Measurements from ENCODE around the gene SMIM44.

The SMIM44 gene

GRCh38 chr19:3497757-3498520 is 14.7 kb upstream of the SMIM44 start:
- ATAC-seq (no peak), DNase-seq (ENCODE audit: low spot score in 2 of 2) (no peak)
- peaks cover 55% of the 10 kb centered on the region for H3K36me3 Mint-ChIP-seq
- H3K27ac Mint-ChIP-seq, result no peak overlapping the region
- H3K9me3 Mint-ChIP-seq, result peaks cover 3% of the 10 kb centered on the region
- no peak overlapping the region for H3K4me3 Mint-ChIP-seq
- H3K4me1 Mint-ChIP-seq, result peaks cover 34% of the 10 kb centered on the region

GRCh38 chr19:3496392-3497273 is 13.4 kb upstream of the SMIM44 start:
- H3K4me1 Mint-ChIP-seq, result peaks cover 34% of the 10 kb centered on the region
- no peak overlapping the region for H3K4me3 Mint-ChIP-seq
- no peak for ATAC-seq
- H3K36me3 Mint-ChIP-seq, result peaks cover 60% of the 10 kb centered on the region
- H3K9me3 Mint-ChIP-seq, result peaks cover 3% of the 10 kb centered on the region
- no peak for DNase-seq (ENCODE audit: low spot score in 2 of 2)
- no peak overlapping the region for H3K27ac Mint-ChIP-seq

GRCh38 chr19:3494559-3494958 is 11.3 kb upstream of the SMIM44 start:
- no peak overlapping the region for H3K27ac Mint-ChIP-seq
- peaks cover 18% of the 10 kb centered on the region for H3K4me1 Mint-ChIP-seq
- no peaks in the 10 kb centered on the region for H3K9me3 Mint-ChIP-seq

GRCh38 chr19:3494051-3494450 is 10.8 kb upstream of the SMIM44 start:
- ATAC-seq, result peak; percentile 70
- H3K4me1 Mint-ChIP-seq, result peaks cover 14% of the 10 kb centered on the region
- H3K27ac Mint-ChIP-seq, result no peak overlapping the region
- H3K9me3 Mint-ChIP-seq, result no peaks in the 10 kb centered on the region
- peaks cover 51% of the 10 kb centered on the region for H3K36me3 Mint-ChIP-seq
- H3K4me3 Mint-ChIP-seq, result no peak overlapping the region
- no peak for DNase-seq (ENCODE audit: low spot score in 2 of 2)

More at GRCh38 chr19:3494559-3494958, 11.3 kb upstream of the SMIM44 start:
- Mint-ChIP-seq H3K36me3 (peaks cover 48% of the 10 kb centered on the region), H3K4me3 (no peak overlapping the region)
- DNase-seq (ENCODE audit: low spot score in 2 of 2) (no peak), ATAC-seq (no peak)

- Mint-ChIP-seq H3K4me1 (peaks cover 12% of the 10 kb centered on the region), H3K27ac (no peak overlapping the region), H3K4me3 (no peak overlapping the region), H3K36me3 (peaks cover 55% of the 10 kb centered on the region), H3K9me3 (no peaks in the 10 kb centered on the region)
- ATAC-seq (no peak), DNase-seq (ENCODE audit: low spot score in 2 of 2) (no peak)
Observed at GRCh38 chr19:3493651-3494050, 10.4 kb upstream of the SMIM44 start.

GRCh38 chr19:3492919-3493318 is 9.7 kb upstream of the SMIM44 start:
- ATAC-seq (no peak), DNase-seq (ENCODE audit: low spot score in 2 of 2) (no peak)
- Mint-ChIP-seq H3K4me1 (peaks cover 8% of the 10 kb centered on the region), H3K36me3 (peaks cover 56% of the 10 kb centered on the region), H3K27ac (peak overlapping the region; percentile 33), H3K9me3 (no peaks in the 10 kb centered on the region), H3K4me3 (no peak overlapping the region)

GRCh38 chr19:3492131-3492839 is 9.0 kb upstream of the SMIM44 start:
- peaks cover 54% of the 10 kb centered on the region for H3K36me3 Mint-ChIP-seq
- no peak for ATAC-seq
- no peaks in the 10 kb centered on the region for H3K9me3 Mint-ChIP-seq
- peaks cover 5% of the 10 kb centered on the region for H3K4me1 Mint-ChIP-seq
- H3K4me3 Mint-ChIP-seq, result no peak overlapping the region
- H3K27ac Mint-ChIP-seq, result peak overlapping the region; percentile 33
- DNase-seq (ENCODE audit: low spot score in 2 of 2), result no peak

GRCh38 chr19:3491396-3492119 is 8.3 kb upstream of the SMIM44 start:
- peaks cover 47% of the 10 kb centered on the region for H3K36me3 Mint-ChIP-seq

GRCh38 chr19:3482507-3483225 is 575 bp downstream of the SMIM44 start:
- Mint-ChIP-seq H3K27ac (no peak overlapping the region), H3K9me3 (no peaks in the 10 kb centered on the region), H3K36me3 (peaks cover 6% of the 10 kb centered on the region), H3K4me1 (peaks cover 27% of the 10 kb centered on the region), H3K4me3 (no peak overlapping the region)
- DNase-seq (ENCODE audit: low spot score in 2 of 2) (no peak), ATAC-seq (no peak)

More at GRCh38 chr19:3491396-3492119, 8.3 kb upstream of the SMIM44 start:
- Mint-ChIP-seq H3K4me1 (no peaks in the 10 kb centered on the region), H3K9me3 (no peaks in the 10 kb centered on the region), H3K27ac (no peak overlapping the region), H3K4me3 (no peak overlapping the region)
- ATAC-seq (no peak), DNase-seq (ENCODE audit: low spot score in 2 of 2) (no peak)

GRCh38 chr19:3481241-3482090 is 1.8 kb downstream of the SMIM44 start:
- no peak for DNase-seq (ENCODE audit: low spot score in 2 of 2)
- Mint-ChIP-seq H3K4me1 (peaks cover 27% of the 10 kb centered on the region), H3K4me3 (no peak overlapping the region), H3K36me3 (peaks cover 6% of the 10 kb centered on the region), H3K27ac (no peak overlapping the region), H3K9me3 (no peaks in the 10 kb centered on the region)
- no peak for ATAC-seq

- H3K4me1 Mint-ChIP-seq, result peaks cover 27% of the 10 kb centered on the region
- H3K36me3 Mint-ChIP-seq, result peaks cover 6% of the 10 kb centered on the region
- peak within 1 kb of the TSS; percentile 67 for H3K4me3 Mint-ChIP-seq
- no peak within 1 kb of the TSS for H3K27ac Mint-ChIP-seq
- no peak for DNase-seq (ENCODE audit: low spot score in 2 of 2)
- no peaks in the 10 kb centered on the region for H3K9me3 Mint-ChIP-seq
- ATAC-seq, result no peak
Observed at GRCh38 chr19:3480383-3481091, 2.7 kb downstream of the SMIM44 start, which contains the start of gene SMIM24. SMIM24 (minus strand) TSS chr19:3480525; CDS start chr19:3480463, 62 bp downstream.

GRCh38 chr19:3479834-3480215 is 3.4 kb downstream of the SMIM44 start:
- Mint-ChIP-seq H3K9me3 (no peaks in the 10 kb centered on the region), H3K4me1 (peaks cover 22% of the 10 kb centered on the region), H3K27ac (no peak overlapping the region), H3K36me3 (peaks cover 2% of the 10 kb centered on the region), H3K4me3 (peak overlapping the region; percentile 67)
- peak; percentile 33 for ATAC-seq
- no peak for DNase-seq (ENCODE audit: low spot score in 2 of 2)
